ENCODE results near the gene NDUFA8. TPM values are rescaled to one million over a fixed set of nuclear protein-coding genes. Genes with fewer than 3 reads are reported as not detected.

NDUFA8 gene
- total RNA-seq, 1 experiment from 2014 or later: 70.7 TPM

- no peaks in the 10 kb centered on the region for H3K9me3 Mint-ChIP-seq
- TF ChIP-seq NFE2L1 (CRISPR knock-in tag; IDR thresholded peaks at IDR 0.05) (no peak), ZNF423 (CRISPR knock-in tag; IDR thresholded peaks at IDR 0.05) (no peak), ESRRA (CRISPR knock-in tag; IDR thresholded peaks at IDR 0.05; ENCODE audit: borderline replicate concordance) (no peak), NR3C1 (CRISPR knock-in tag; conservative IDR thresholded peaks at IDR 0.05; ENCODE audit: low read depth) (no peak), RORB (CRISPR knock-in tag; IDR thresholded peaks at IDR 0.05) (no peak), HMGA2 (CRISPR knock-in tag; IDR thresholded peaks at IDR 0.05) (no peak), ZNF532 (CRISPR knock-in tag; IDR thresholded peaks at IDR 0.05; ENCODE audit: borderline replicate concordance) (no peak), JAZF1 (CRISPR knock-in tag; IDR thresholded peaks at IDR 0.05) (no peak), GABPB1 (CRISPR knock-in tag; IDR thresholded peaks at IDR 0.05) (no peak)
- TF ChIP-seq, protein P1, sequence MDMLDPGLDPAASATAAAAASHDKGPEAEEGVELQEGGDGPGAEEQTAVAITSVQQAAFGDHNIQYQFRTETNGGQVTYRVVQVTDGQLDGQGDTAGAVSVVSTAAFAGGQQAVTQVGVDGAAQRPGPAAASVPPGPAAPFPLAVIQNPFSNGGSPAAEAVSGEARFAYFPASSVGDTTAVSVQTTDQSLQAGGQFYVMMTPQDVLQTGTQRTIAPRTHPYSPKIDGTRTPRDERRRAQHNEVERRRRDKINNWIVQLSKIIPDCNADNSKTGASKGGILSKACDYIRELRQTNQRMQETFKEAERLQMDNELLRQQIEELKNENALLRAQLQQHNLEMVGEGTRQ (CRISPR knock-in tag; IDR thresholded peaks at IDR 0.05): no peak
- TF ChIP-seq, protein P2, sequence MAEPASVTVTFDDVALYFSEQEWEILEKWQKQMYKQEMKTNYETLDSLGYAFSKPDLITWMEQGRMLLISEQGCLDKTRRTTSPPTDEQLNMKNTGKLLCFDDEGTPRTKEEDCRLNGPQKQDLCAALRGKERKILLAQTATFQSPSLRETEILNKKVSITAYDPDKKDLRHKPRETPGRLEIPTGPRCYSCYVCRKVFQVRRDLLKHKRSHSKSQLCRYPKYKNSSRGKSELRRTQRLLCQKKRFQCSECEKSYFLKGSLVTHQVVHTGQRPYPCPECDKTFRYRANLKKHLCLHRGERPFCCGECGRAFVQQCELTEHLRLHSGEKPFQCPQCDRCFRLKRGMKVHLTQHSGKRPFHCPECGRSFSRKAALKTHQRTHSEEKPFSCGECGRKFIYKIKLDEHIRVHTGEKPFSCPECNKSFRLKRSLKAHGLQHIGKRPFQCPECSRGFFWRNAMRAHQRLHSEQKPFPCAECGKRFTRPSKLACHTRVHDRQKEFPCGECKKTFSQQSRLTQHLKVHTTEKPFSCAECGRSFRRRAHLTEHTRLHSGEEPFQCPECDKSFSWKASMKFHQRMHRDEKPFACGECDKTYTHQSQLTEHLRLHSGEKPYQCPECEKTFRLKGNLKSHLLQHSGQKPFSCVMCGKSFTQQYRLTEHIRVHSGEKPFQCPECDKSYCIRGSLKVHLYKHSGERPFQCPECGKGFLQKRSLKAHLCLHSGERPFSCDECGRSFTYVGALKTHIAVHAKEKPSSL (CRISPR knock-in tag; conservative IDR thresholded peaks at IDR 0.05): no peak
- ATAC-seq (no peak), DNase-seq (ENCODE audit: low spot score) (no peak)
- H3K4me3 Mint-ChIP-seq: no peak overlapping the region
- CTCF ChIA-PET: no interaction called here
- no peaks in the 10 kb centered on the region for H3K4me1 Mint-ChIP-seq
- H3K36me3 Mint-ChIP-seq: no peaks in the 10 kb centered on the region
- POLR2A ChIA-PET: no interaction called here
- H3K27me3 Mint-ChIP-seq (ENCODE audit: low read depth): no peaks in the 10 kb centered on the region; the same call in 1 of the 2 replicates
- no peak overlapping the region for H3K27ac Mint-ChIP-seq
These were observed 25.0 kb upstream of the NDUFA8 start for GRCh38 chr9:122184551-122184950.

GRCh38 chr9:122183501-122183900 is 23.9 kb upstream of the NDUFA8 start:
- H3K9me3 Mint-ChIP-seq: no peaks in the 10 kb centered on the region
- H3K36me3 Mint-ChIP-seq: no peaks in the 10 kb centered on the region
- TF ChIP-seq ZNF121 (CRISPR knock-in tag; IDR thresholded peaks at IDR 0.05) (no peak), TCF7 (CRISPR knock-in tag; IDR thresholded peaks at IDR 0.05; ENCODE audit: low read depth) (no peak), NR1H2 (CRISPR knock-in tag; IDR thresholded peaks at IDR 0.05) (no peak), ZBTB21 (CRISPR knock-in tag; IDR thresholded peaks at IDR 0.05; ENCODE audit: borderline replicate concordance) (no peak), ZNF138 (CRISPR knock-in tag; conservative IDR thresholded peaks at IDR 0.05) (no peak), CREB1 (CRISPR knock-in tag; IDR thresholded peaks at IDR 0.05) (no peak), HMGXB4 (CRISPR knock-in tag; IDR thresholded peaks at IDR 0.05) (no peak), ZNF416 (CRISPR knock-in tag; IDR thresholded peaks at IDR 0.05) (no peak)
- TF ChIP-seq, protein P3, sequence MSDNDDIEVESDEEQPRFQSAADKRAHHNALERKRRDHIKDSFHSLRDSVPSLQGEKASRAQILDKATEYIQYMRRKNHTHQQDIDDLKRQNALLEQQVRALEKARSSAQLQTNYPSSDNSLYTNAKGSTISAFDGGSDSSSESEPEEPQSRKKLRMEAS (CRISPR knock-in tag; IDR thresholded peaks at IDR 0.05): no peak
- TF ChIP-seq, protein P4, sequence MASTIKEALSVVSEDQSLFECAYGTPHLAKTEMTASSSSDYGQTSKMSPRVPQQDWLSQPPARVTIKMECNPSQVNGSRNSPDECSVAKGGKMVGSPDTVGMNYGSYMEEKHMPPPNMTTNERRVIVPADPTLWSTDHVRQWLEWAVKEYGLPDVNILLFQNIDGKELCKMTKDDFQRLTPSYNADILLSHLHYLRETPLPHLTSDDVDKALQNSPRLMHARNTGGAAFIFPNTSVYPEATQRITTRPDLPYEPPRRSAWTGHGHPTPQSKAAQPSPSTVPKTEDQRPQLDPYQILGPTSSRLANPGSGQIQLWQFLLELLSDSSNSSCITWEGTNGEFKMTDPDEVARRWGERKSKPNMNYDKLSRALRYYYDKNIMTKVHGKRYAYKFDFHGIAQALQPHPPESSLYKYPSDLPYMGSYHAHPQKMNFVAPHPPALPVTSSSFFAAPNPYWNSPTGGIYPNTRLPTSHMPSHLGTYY (CRISPR knock-in tag; IDR thresholded peaks at IDR 0.05): no peak
- TF ChIP-seq, protein P5, sequence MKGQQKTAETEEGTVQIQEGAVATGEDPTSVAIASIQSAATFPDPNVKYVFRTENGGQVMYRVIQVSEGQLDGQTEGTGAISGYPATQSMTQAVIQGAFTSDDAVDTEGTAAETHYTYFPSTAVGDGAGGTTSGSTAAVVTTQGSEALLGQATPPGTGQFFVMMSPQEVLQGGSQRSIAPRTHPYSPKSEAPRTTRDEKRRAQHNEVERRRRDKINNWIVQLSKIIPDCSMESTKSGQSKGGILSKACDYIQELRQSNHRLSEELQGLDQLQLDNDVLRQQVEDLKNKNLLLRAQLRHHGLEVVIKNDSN (CRISPR knock-in tag; IDR thresholded peaks at IDR 0.05): no peak
- ATAC-seq (no peak), DNase-seq (ENCODE audit: low spot score) (no peak)
- H3K4me3 Mint-ChIP-seq: no peak overlapping the region
- CTCF ChIA-PET: interaction anchor here (1.1 to 1.8 kb wide), 6 partner anchors 38 to 173 kb away, joined by 3 to 6 read pairs (median 4); no protein-coding TSS in a partner anchor
- H3K27me3 Mint-ChIP-seq (ENCODE audit: low read depth): no peaks in the 10 kb centered on the region; the same call in 1 of the 2 replicates
- H3K4me1 Mint-ChIP-seq: no peaks in the 10 kb centered on the region
- H3K27ac Mint-ChIP-seq: no peak overlapping the region
- POLR2A ChIA-PET: no interaction called here

Measured in WTC11 (cell line).